ENCODE results near the gene BTG1.

Gene BTG1

DNA sequence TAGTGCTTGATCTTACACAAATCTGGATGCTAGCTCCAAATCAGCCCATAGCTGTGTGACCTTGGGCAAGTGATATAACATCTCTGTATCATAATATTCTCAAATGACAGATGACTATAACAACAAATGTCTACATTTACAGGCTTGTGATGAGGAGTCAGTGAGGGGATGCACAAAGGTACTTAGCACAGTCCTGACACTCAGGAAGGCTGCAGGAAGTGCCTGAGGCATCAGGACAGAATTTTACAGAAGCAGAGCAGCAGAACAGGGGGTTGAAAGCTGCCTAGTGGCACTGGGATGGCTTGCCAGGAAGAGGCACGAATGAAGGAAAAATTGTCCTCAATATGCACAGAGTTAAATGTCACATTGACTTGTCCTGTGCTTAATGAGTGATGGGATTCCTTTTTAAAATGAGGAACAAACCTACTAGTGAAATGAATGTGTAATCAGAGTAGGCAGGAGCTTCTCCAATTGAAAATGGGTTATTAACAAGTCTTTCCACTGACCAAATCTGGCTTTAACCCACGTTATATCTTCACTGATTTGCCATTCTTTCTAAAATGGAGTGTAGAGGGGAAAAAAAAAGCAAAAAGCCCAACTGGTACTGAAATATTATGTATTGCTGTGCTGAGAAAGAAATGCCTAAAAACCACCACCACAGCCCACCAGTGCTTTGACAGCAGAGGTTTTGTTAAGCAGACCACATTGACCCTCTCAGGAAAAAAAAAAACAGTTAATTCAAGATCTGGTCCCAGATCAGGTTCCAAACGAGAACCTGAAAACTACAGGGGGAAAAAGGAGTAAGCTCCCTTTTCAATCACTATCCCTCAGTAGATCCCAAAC is 11.6 kb downstream of the BTG1 start:
- DNase-seq (ENCODE audit: low read depth in 2 of 2), result no peak

DNA sequence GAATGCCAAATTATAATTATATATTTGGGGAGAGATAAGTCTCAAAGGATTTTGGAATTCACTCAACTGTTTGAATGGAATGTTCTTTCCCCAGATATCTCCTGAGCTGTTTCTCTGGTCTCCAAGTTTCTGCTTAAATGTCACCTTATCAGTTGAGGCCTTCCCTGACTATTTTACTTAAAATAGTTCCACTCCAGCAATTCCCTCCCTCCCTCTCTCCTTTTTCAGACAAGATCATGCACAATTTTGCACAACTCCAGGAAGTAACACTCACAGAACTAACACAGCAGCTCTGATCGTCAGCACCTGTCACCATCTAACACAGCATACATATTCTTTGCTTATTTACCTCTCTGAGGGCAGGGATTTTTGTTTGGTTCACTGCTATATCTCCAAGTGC is 12.5 kb downstream of the BTG1 start:
- no peak for DNase-seq (ENCODE audit: low read depth in 2 of 2)

DNA sequence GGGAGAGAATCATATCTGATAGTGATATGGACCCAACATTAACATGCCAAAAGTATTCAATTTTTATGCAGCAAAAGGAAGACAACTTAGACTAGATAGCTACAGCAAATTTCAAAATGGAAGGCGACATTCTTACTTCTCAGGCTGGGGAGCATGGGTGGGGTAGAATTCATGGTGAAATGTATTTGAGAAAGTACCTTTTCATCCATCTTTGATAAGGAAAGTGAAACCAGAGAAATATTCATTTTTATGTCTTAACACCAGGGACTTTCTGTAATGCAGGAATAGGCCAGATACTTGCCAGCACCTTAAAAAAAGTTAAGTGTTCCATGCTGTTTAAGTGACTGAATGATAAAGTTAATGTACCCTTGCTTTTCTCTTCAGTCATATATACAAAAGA is 13.4 kb downstream of the BTG1 start:
- DNase-seq (ENCODE audit: low read depth in 2 of 2), result no peak

DNA sequence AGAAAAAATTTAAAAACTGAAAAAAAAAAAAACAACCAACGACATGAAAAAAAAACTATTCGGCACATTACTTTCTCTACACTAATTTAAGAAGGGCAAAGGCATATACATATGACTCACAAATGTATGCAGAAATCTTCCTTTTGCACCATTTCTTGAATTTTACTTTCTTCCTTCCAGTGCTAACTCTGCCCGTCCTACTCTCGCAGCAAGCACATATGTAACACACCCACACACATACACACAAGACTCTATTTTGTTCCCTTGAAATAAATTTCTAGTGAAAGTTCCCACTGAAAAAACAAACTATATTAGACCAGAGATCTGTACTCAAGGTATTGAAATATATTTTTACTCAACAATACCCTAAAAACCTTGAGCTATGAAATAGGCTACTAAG is 14.6 kb downstream of the BTG1 start:
- DNase-seq (ENCODE audit: low read depth in 2 of 2), result no peak

DNA sequence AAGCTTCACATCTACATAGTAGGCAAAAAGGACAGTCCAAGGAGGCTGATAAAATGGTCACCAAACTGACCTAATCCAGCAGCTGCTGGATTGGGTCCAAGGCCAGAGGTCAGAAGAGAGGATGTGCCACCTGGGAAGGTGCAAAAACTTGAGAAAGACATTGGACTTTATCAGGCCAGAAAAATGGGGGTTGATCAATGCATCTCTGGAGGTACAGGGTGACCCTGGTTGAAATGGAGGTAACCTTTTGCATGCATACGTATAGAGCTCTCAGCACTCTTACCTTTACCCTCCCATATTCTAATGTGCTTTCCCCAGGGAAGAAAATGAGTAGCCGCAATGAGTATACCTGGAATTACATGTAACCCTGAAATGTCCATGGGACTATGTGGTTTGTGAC is 16.0 kb downstream of the BTG1 start:
- no peak for DNase-seq (ENCODE audit: low read depth in 2 of 2)

DNA sequence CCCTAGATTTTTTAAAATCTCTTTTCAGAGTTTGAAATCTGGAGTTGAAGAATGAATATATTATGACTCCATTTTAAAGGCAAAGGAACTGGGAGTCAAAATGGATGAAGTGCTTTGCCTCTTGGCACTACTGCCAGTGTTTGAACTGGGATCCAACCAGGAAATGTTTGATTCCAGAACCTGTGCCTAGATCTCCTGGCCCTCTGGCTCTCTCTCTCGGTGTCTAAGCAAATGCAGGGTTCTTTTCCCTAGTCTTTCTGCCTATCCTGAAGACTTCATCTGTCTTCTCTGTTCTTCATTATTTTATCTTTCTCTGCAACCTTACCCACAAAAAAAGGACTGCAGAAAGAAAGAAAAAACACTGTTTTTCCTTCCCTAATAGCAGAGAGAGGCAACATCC is 17.0 kb downstream of the BTG1 start:
- DNase-seq (ENCODE audit: low read depth in 2 of 2), result no peak

DNA sequence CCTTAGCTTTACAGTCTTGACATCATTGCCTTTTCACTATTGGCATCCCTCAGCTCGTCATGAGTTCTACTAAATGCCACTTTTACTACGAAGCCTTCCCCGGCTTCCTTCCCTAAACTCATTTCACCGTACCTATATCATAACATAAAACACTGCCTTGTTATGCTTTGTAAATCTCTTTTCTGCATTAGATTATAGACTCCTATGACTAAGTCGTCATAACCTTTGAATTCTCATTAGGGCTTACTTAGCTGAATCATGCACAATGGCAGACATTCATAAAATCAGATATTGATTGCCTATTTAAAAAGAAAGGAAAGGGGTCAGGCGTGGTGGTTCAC is 21.0 kb downstream of the BTG1 start:
- no peak for DNase-seq (ENCODE audit: low read depth in 2 of 2)

DNA sequence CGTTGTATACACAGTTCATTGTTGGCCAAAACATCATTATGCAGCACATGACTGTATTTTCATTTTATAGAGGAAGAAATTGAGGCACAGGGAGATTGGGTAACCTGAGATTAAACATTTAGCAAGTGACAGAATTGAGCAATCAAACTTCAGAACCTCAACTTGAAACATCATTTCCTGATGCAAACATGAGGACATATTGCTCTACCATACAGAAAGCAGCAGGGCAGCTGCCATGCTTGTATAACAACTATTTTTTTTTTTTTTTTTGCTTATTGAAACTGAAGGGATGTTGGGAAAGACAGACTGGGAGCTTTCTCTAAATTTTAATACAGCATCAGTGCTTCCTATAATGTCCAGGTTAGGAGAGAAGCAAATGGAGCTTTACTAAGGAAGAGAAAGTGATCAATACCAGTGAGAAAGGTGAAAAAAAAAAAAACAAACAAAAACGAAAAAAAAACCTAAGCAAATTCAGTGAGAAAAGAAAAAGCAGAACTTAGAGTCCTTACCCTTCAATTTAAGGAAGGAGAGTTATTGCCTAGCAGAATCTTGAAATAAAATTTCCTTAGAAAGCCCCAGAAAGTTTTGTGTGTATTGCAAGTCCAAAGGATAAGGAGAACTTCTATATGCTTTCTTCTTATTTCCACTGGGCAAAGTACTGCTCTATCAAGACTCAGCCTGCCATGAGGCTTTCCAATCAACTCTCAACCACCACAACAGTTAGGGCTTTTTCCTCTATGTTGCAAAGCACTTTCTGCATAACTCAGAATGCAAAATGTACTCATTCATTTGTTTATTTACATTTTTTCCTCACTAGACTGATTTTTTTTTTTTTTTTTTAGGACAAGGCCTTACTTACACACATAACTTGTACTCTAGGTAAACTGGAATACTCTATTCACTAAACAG is 21.6 kb downstream of the BTG1 start:
- no peak for DNase-seq (ENCODE audit: low read depth in 2 of 2)

DNA sequence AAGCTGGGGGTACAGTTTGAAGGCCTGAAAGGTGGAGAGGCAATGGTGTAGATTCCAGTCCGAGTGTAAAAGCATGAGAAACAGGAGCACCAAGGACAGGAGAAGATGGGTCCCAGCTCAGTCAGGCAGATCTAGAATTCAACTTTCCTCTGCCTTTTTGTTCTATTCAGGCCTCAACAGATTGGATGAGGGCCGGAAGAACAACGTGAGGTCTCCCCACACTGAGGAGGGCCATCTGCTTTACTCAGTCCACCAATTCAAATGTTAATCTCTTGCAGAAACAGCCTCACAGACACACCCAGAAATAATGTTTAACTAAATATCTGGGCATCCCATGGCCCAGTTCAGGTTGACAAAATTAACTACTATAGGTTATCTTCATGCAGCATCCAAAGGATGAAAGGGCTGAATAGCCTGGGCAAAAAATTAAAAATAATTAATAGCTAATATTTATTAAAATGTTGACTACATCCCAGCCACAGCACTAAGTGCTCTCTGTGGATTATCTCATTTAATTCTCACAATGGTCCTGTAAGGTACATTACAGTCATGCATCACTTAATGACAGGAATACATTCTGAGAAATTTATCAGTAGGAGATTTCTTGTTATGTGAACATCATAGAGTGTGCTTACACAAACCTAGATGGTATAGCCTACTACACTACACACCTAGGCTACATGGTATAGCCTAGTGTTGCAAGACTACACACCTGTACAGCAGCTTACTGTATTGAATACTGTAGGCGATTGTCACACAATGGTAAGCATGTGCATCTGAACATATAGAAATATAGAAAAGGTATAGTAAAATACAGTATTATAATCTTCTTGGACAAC is 22.5 kb downstream of the BTG1 start:
- DNase-seq (ENCODE audit: low read depth in 2 of 2), result no peak

DNA sequence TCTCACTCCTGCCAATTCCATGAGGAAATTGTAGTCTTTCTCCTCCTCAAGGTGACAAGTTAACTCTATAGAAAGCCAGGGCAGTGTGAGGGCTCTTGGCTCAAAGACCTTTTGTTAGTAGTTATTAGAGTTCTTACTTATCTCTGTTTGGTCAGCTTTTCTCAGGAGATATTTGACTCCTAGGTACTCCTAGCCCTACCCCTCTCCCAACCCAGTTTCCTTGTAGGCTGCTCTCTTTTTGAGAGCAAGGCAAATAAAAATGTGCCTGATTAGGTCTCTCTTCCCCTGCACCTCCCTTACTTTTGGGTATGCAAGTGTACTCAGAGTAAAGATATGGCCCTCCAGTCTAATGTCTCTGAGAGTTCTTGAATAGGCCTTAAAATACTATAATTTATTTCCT is 23.8 kb downstream of the BTG1 start:
- DNase-seq (ENCODE audit: low read depth in 2 of 2), result no peak

DNA sequence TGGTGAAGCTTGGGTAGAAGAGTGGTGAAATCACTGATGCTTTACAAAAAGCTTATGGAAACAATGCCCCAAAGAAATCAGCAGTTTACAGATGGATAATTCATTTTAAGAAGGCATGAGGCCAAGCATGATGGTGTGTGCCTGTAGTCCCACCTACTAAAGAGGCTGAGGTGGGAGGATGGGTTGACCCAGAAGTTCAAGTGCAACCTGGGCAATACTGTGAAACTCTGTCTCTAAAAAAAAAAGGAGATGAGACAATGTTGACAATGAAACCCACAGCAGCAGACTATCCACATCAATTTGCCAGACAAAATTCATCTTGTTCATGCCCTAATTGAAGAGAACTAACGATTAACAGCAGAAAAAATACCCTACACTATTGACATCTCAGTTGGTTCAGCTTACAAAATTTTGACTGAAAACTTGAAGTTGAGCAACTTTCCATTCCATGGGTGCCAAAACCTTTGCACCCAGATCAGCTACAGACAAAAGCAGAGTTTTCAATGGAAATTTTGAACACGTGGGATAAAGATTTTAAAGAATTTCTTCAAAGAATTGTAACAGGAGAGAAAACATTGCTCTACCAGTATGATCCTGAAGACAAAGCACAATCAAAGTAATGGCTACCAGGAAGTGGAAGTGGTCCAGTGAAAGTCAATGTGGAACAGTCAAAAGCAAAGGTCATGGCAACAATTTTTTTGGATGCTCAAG is 26.7 kb downstream of the BTG1 start:
- DNase-seq (ENCODE audit: low read depth in 2 of 2), result no peak

DNA sequence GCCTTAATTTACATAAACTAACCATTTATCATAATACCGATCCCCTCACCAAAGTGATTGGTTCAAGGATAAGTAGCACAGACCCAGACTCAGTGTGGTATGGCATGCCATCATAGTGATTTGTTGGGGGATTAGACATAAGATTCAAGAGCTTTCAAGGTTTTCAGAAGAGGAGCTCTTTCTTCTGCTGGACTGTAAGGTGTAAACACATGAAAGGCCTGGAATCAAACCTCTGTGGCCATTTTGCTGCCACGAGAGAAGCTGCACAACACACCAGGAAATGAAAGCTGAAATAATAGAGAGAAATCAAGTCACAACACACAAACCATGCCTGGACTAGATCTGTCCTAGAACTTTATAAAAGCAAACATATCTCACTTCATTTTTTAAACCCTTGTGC is 30.8 kb downstream of the BTG1 start:
- DNase-seq (ENCODE audit: low read depth in 2 of 2), result no peak

DNA sequence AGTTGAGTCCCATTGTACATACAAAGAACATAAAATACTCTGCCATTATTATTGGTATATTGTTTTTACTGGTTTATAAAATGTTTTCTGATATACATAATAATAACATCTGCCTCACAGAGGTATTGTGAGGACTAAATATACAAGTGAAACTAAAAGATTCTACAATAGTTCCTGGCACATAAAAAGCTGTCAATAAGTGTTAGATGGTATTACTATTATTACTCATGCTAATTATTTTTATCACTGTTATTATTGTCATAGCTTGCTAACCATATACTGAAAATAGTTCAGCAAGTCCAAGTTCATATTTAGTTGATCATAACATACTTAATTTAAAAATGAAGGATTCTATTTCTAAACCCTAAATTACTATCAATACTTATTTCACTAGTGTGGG is 34.4 kb downstream of the BTG1 start:
- DNase-seq (ENCODE audit: low read depth in 2 of 2), result no peak

DNA sequence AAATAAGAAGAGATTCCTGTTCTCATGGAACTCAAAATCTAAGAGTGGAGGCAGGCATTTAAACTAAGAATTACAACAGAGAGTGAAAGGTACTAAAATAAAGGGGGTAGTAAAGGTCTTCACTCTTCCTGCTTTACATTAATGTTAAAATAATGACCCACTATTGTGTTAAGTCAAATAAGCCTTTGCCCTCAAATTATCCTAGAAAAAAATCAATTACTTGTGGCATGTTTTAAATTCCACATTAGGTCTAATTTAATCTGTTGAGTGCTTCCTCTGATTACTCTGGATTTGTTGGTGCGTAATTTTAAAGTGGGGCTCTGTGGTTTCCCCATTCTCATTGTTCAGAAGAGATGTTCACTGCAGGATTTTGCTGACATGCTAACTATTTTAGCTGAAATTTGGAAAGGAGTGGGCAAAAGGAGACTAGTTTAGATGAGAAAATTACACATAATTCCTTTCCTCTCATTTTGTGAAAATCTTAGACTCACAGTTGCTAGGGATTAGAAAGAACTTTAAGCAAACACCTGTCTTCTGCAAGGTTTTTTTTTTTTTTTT is 35.5 kb downstream of the BTG1 start:
- DNase-seq (ENCODE audit: low read depth in 2 of 2), result no peak

DNA sequence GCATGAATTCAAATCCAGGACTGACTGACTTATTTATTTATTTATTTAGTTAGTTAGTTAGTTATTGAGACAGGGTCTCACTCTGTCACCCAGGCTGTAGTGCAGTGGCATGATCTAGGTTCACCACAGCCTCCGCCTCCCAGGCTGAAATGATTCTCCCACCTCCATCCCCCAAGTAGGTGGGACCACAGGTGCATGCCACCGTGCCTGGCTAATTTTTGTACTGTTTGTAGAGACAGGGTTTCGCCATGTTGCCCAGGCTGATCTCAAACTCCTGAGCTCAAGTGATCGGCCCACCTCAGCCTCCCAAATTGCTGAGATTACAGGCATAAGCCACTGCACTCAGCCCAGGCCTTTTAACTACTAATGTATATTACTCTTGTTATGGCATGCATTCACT is 36.0 kb downstream of the BTG1 start:
- DNase-seq (ENCODE audit: low read depth in 2 of 2), result no peak

DNA sequence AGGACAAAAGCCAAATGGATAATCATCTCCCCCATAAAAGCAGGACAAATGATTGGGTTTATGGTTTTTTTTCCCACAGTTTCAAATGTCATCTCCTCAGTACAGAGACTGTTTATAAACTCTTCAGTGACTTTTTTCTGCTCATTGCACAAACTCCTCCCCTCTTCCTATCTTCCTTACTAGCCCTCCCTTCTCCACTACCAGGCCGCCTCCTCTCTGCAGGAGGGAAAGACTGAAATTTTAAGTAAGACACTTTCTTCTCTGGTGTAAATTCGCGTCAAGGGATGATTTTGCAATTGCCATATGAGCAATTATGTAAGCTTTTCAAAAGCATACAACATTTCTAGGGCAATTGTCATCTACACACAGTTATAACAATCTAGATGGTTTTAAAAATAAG is 37.0 kb downstream of the BTG1 start:
- DNase-seq (ENCODE audit: low read depth in 2 of 2), result peak; percentile 70 to 72

DNA sequence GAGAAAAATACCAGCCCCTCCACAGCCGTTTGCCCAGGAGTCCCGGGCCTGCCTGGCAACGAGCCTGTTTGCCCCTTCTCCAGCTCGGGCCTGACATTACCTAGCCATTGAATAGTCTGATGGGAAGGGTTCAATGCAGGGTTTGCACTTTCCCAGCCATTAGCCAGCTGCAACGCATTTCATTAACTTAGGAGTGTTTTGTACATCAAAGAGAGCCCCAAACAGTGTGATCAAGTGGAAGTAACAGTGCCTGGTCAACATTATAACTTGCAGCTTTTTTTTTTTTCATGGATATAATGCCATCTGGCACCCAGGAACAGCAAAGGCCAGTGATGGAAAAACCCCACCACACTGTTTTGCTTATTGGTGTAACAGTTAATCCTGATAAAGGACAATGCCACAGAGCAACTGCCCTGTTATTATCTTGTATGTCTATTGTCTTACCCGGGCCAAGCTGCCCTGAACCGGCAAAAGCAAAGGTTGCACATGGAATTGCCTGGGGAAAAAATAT is 38.0 kb downstream of the BTG1 start:
- DNase-seq (ENCODE audit: low read depth in 2 of 2), result no peak

DNA sequence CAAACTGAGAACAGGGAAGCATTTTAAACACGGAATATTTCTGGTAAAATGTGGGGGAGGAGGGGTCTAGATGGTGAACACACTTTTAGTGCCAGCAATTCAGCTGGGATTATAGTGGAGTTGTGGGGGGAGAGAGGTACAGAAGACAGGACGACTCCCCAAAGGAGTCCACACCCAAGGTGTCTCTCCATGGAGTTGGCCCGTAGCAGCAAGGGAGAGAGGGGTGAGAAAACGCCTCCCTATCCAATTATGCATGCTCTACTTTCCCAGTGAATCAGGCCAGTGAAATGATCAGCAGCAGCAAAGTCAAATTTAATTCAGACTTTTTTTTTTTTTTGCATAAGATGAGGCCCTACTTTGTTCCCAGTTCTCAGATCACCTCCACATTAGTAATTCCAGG is 38.6 kb downstream of the BTG1 start:
- DNase-seq (ENCODE audit: low read depth in 2 of 2), result no peak

DNA sequence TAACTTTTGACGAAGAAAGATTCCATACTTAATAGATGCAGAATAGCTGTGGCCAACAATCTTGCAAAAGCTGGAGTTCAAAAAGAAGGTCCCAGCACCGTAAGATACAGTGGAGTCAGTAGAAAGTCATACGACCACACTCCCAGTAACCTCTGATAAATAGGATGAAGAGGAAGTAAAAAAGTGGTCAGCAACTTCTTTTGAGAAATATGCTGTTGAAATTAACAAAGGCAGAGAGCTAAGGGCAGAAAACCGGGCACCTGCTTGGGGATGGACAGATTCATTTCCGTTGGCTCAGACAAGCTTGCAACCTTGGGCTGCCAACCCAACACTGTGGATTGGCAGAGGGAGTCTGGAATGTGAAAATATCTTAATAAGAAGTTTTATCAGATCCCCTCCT is 40.0 kb downstream of the BTG1 start:
- no peak for DNase-seq (ENCODE audit: low read depth in 2 of 2)

DNA sequence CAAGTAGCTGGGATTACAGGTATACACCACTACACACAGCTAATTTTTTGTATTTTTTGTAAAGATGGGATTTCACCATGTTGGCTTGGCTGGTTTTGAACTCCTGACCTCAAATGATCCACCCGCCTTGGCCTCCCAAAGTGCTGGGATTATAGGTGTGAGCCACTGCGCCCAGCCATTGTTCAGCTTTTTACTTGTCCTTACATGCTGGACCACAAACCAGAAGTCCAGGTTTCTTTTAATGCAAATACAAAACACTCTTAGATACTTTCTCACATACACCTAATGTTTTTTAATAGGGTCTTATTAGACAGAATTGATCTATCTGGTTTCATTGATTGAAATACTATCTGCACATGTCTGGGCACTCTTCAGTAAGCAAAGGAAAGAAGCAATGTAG is 40.5 kb downstream of the BTG1 start:
- DNase-seq (ENCODE audit: low read depth in 2 of 2), result no peak

DNA sequence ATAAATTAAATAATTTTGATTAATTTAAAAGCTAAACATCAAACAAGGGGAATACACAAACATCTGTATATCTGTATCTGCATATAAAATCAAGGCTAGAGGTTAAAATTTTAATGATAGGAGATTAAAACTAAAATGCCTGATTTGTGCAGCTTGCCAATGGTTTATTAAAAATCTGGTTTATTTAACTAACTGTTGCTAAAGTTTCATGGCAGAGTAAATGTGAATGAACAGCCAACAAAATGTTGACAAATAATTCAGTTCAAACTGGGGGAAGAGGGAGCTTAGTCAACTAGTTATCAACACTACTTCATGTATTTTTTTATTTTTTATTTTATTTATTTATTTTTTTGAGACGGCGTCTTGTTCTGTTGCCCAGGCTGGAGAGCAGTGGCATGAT is 43.0 kb downstream of the BTG1 start:
- no peak for DNase-seq (ENCODE audit: low read depth in 2 of 2)

Measured in fibroblast of skin of left quadriceps (primary cell).